ENCODE results near the gene ERCC2.

ERCC2 gene

GRCh38 chr19:45405435-45406225 lies 35.3 kb upstream of the ERCC2 start:
- Mint-ChIP-seq H3K4me3 (peak overlapping the region; percentile 98), H3K27ac (peak overlapping the region; percentile 96), H3K9me3 (ENCODE audit: low read depth) (no peaks in the 10 kb centered on the region), H3K36me3 (peaks cover 3% of the 10 kb centered on the region), H3K4me1 (ENCODE audit: low read depth) (peaks cover 33% of the 10 kb centered on the region), H3K27me3 (peaks cover 10% of the 10 kb centered on the region)

- peaks cover 13% of the 10 kb centered on the region for H3K27me3 Mint-ChIP-seq
- H3K27ac Mint-ChIP-seq: peak within 1 kb of the TSS; percentile 96
- H3K4me3 Mint-ChIP-seq: peak within 1 kb of the TSS; percentile 98
- H3K4me1 Mint-ChIP-seq (ENCODE audit: low read depth): peaks cover 33% of the 10 kb centered on the region
- peaks cover 3% of the 10 kb centered on the region for H3K36me3 Mint-ChIP-seq
- no peaks in the 10 kb centered on the region for H3K9me3 Mint-ChIP-seq (ENCODE audit: low read depth)
Observed at GRCh38 chr19:45404557-45405434, 34.4 kb upstream of the ERCC2 start, which contains the start of gene PPP1R13L. Gene PPP1R13L (minus strand): TSS chr19:45405069. CDS start chr19:45398318, 6,751 bp downstream.

- H3K36me3 Mint-ChIP-seq: peaks cover under 1% of the 10 kb centered on the region
- peaks cover 13% of the 10 kb centered on the region for H3K27me3 Mint-ChIP-seq
- H3K9me3 Mint-ChIP-seq (ENCODE audit: low read depth): no peaks in the 10 kb centered on the region
- H3K27ac Mint-ChIP-seq: no peak overlapping the region
- peak overlapping the region; percentile 98 for H3K4me3 Mint-ChIP-seq
- H3K4me1 Mint-ChIP-seq (ENCODE audit: low read depth): peaks cover 31% of the 10 kb centered on the region
Observed at GRCh38 chr19:45403781-45404556, 33.6 kb upstream of the ERCC2 start.

GRCh38 chr19:45403272-45403671 lies 32.9 kb upstream of the ERCC2 start:
- Mint-ChIP-seq H3K27me3 (peaks cover 17% of the 10 kb centered on the region), H3K4me1 (ENCODE audit: low read depth) (peaks cover 36% of the 10 kb centered on the region), H3K9me3 (ENCODE audit: low read depth) (no peaks in the 10 kb centered on the region), H3K4me3 (no peak overlapping the region), H3K27ac (no peak overlapping the region), H3K36me3 (no peaks in the 10 kb centered on the region)

- Mint-ChIP-seq H3K36me3 (no peaks in the 10 kb centered on the region), H3K9me3 (ENCODE audit: low read depth) (no peaks in the 10 kb centered on the region), H3K27ac (no peak overlapping the region), H3K27me3 (peaks cover 17% of the 10 kb centered on the region), H3K4me1 (ENCODE audit: low read depth) (peaks cover 33% of the 10 kb centered on the region), H3K4me3 (no peak overlapping the region)
Observed at GRCh38 chr19:45402298-45403061, 32.1 kb upstream of the ERCC2 start.

GRCh38 chr19:45401815-45402214 lies 31.4 kb upstream of the ERCC2 start:
- Mint-ChIP-seq H3K4me3 (no peak overlapping the region), H3K36me3 (no peaks in the 10 kb centered on the region), H3K27me3 (peaks cover 20% of the 10 kb centered on the region), H3K4me1 (ENCODE audit: low read depth) (peaks cover 33% of the 10 kb centered on the region), H3K27ac (no peak overlapping the region), H3K9me3 (ENCODE audit: low read depth) (no peaks in the 10 kb centered on the region)

- no peaks in the 10 kb centered on the region for H3K9me3 Mint-ChIP-seq (ENCODE audit: low read depth)
- H3K4me1 Mint-ChIP-seq (ENCODE audit: low read depth): peaks cover 26% of the 10 kb centered on the region
- H3K27ac Mint-ChIP-seq: no peak overlapping the region
- H3K4me3 Mint-ChIP-seq: no peak overlapping the region
- no peaks in the 10 kb centered on the region for H3K36me3 Mint-ChIP-seq
- peaks cover 19% of the 10 kb centered on the region for H3K27me3 Mint-ChIP-seq
Observed at GRCh38 chr19:45400192-45400591, 29.8 kb upstream of the ERCC2 start.

GRCh38 chr19:45395821-45396617 lies 25.6 kb upstream of the ERCC2 start:
- no peaks in the 10 kb centered on the region for H3K36me3 Mint-ChIP-seq
- H3K4me1 Mint-ChIP-seq (ENCODE audit: low read depth): peaks cover 8% of the 10 kb centered on the region
- peaks cover 10% of the 10 kb centered on the region for H3K27me3 Mint-ChIP-seq
- no peak overlapping the region for H3K27ac Mint-ChIP-seq
- no peak overlapping the region for H3K4me3 Mint-ChIP-seq
- H3K9me3 Mint-ChIP-seq (ENCODE audit: low read depth): no peaks in the 10 kb centered on the region

- H3K9me3 Mint-ChIP-seq (ENCODE audit: low read depth): no peaks in the 10 kb centered on the region
- H3K27me3 Mint-ChIP-seq: peaks cover 8% of the 10 kb centered on the region
- no peaks in the 10 kb centered on the region for H3K36me3 Mint-ChIP-seq
- H3K27ac Mint-ChIP-seq: no peak overlapping the region
- no peak overlapping the region for H3K4me3 Mint-ChIP-seq
- H3K4me1 Mint-ChIP-seq (ENCODE audit: low read depth): peaks cover 2% of the 10 kb centered on the region
Observed at GRCh38 chr19:45391871-45392665, 21.7 kb upstream of the ERCC2 start.

GRCh38 chr19:45391346-45391745 lies 21.0 kb upstream of the ERCC2 start:
- Mint-ChIP-seq H3K4me1 (ENCODE audit: low read depth) (peaks cover 1% of the 10 kb centered on the region), H3K9me3 (ENCODE audit: low read depth) (no peaks in the 10 kb centered on the region), H3K4me3 (no peak overlapping the region), H3K27me3 (peaks cover 6% of the 10 kb centered on the region), H3K36me3 (no peaks in the 10 kb centered on the region), H3K27ac (no peak overlapping the region)

- no peaks in the 10 kb centered on the region for H3K4me1 Mint-ChIP-seq (ENCODE audit: low read depth)
- no peaks in the 10 kb centered on the region for H3K36me3 Mint-ChIP-seq
- H3K9me3 Mint-ChIP-seq (ENCODE audit: low read depth): no peaks in the 10 kb centered on the region
- peaks cover 12% of the 10 kb centered on the region for H3K27me3 Mint-ChIP-seq
- no peak overlapping the region for H3K4me3 Mint-ChIP-seq
- H3K27ac Mint-ChIP-seq: no peak overlapping the region
Observed at GRCh38 chr19:45385392-45386221, 15.2 kb upstream of the ERCC2 start.

- H3K4me3 Mint-ChIP-seq: no peak overlapping the region
- no peaks in the 10 kb centered on the region for H3K36me3 Mint-ChIP-seq
- no peak overlapping the region for H3K27ac Mint-ChIP-seq
- H3K4me1 Mint-ChIP-seq (ENCODE audit: low read depth): no peaks in the 10 kb centered on the region
- H3K27me3 Mint-ChIP-seq: peaks cover 7% of the 10 kb centered on the region
- H3K9me3 Mint-ChIP-seq (ENCODE audit: low read depth): no peaks in the 10 kb centered on the region
Observed at GRCh38 chr19:45382426-45382825, 12.1 kb upstream of the ERCC2 start.
